Measurements from ENCODE around the gene OR6Y1. TPM values are rescaled to one million over a fixed set of nuclear protein-coding genes. Genes with fewer than 3 reads are reported as not detected.

The OR6Y1 gene, protein sequence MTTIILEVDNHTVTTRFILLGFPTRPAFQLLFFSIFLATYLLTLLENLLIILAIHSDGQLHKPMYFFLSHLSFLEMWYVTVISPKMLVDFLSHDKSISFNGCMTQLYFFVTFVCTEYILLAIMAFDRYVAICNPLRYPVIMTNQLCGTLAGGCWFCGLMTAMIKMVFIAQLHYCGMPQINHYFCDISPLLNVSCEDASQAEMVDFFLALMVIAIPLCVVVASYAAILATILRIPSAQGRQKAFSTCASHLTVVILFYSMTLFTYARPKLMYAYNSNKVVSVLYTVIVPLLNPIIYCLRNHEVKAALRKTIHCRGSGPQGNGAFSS
- total RNA-seq, result not detected

GRCh38 chr1:158554352-158554751 is at the start of gene OR6Y1:
TSS of gene OR6Y1 (minus strand) at chr1:158554405. CDS start at chr1:158548105, 6,300 bp downstream.
- Mint-ChIP-seq H3K27ac (no peak within 1 kb of the TSS), H3K4me3 (no peak within 1 kb of the TSS), H3K36me3 (ENCODE audit: low read depth) (no peaks in the 10 kb centered on the region), H3K4me1 (ENCODE audit: low read depth) (no peaks in the 10 kb centered on the region), H3K27me3 (ENCODE audit: low read depth) (peaks cover 2% of the 10 kb centered on the region), H3K9me3 (no peaks in the 10 kb centered on the region)
- CTCF ChIA-PET, result no interaction called here
- intact Hi-C loops (cut with micrococcal nuclease), result no loop called here
- DNase-seq, result no peak

GRCh38 chr1:158600735-158601134 is 46.5 kb upstream of the OR6Y1 start:
- H3K36me3 Mint-ChIP-seq (ENCODE audit: low read depth), result no peaks in the 10 kb centered on the region
- H3K4me1 Mint-ChIP-seq (ENCODE audit: low read depth), result no peaks in the 10 kb centered on the region
- CTCF ChIA-PET, result no interaction called here
- peaks cover 15% of the 10 kb centered on the region for H3K27me3 Mint-ChIP-seq (ENCODE audit: low read depth)
- intact Hi-C loops (cut with micrococcal nuclease), result no loop called here
- peaks cover 16% of the 10 kb centered on the region for H3K9me3 Mint-ChIP-seq
- no peak for DNase-seq
- no peak overlapping the region for H3K27ac Mint-ChIP-seq
- H3K4me3 Mint-ChIP-seq, result no peak overlapping the region

- H3K27ac Mint-ChIP-seq, result no peak overlapping the region
- H3K4me1 Mint-ChIP-seq (ENCODE audit: low read depth), result no peaks in the 10 kb centered on the region
- H3K36me3 Mint-ChIP-seq (ENCODE audit: low read depth), result no peaks in the 10 kb centered on the region
- intact Hi-C loops (cut with micrococcal nuclease), result no loop called here
- peaks cover 5% of the 10 kb centered on the region for H3K27me3 Mint-ChIP-seq (ENCODE audit: low read depth)
- CTCF ChIA-PET, result no interaction called here
- no peak overlapping the region for H3K4me3 Mint-ChIP-seq
- DNase-seq, result no peak
- peaks cover 4% of the 10 kb centered on the region for H3K9me3 Mint-ChIP-seq
These were observed 32.7 kb upstream of the OR6Y1 start for GRCh38 chr1:158586942-158587341.

DNA sequence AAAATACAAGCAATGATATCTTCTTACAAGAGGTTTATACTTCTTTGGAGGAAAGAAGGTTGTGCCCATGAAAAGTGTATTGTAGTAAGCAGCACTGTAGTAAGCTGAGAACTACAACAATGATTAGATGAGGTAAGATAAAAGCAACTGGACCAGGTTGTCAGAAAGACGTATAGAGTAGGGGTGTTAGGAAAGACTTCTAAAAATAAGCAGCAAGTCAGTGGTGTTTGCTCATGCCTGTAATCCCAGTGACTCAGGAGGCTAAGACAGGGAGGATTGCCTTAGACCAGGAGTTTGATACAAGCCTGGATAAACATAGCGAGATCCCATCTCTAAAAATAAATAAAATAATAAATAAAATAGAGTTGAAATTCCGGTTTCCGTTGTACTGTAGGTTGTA is 29.8 kb upstream of the OR6Y1 start:
- DNase-seq, result no peak
- CTCF ChIA-PET, result no interaction called here
- Mint-ChIP-seq H3K27ac (no peak overlapping the region), H3K4me1 (ENCODE audit: low read depth) (no peaks in the 10 kb centered on the region), H3K27me3 (ENCODE audit: low read depth) (peaks cover 3% of the 10 kb centered on the region), H3K4me3 (no peak overlapping the region), H3K9me3 (peaks cover 4% of the 10 kb centered on the region), H3K36me3 (ENCODE audit: low read depth) (no peaks in the 10 kb centered on the region)
- intact Hi-C loops (cut with micrococcal nuclease), result no loop called here

GRCh38 chr1:158579733-158580132 is 25.5 kb upstream of the OR6Y1 start, which contains the start of gene OR10X1:
TSS of gene OR10X1 (minus strand) at chr1:158579899. CDS start at chr1:158579899, 0 bp downstream.
- no peaks in the 10 kb centered on the region for H3K36me3 Mint-ChIP-seq (ENCODE audit: low read depth)
- intact Hi-C loops (cut with micrococcal nuclease), result no loop called here
- H3K9me3 Mint-ChIP-seq, result no peaks in the 10 kb centered on the region
- CTCF ChIA-PET, result no interaction called here
- no peak within 1 kb of the TSS for H3K4me3 Mint-ChIP-seq
- H3K27me3 Mint-ChIP-seq (ENCODE audit: low read depth), result peaks cover 9% of the 10 kb centered on the region
- DNase-seq, result no peak
- H3K27ac Mint-ChIP-seq, result no peak within 1 kb of the TSS
- H3K4me1 Mint-ChIP-seq (ENCODE audit: low read depth), result no peaks in the 10 kb centered on the region

DNA sequence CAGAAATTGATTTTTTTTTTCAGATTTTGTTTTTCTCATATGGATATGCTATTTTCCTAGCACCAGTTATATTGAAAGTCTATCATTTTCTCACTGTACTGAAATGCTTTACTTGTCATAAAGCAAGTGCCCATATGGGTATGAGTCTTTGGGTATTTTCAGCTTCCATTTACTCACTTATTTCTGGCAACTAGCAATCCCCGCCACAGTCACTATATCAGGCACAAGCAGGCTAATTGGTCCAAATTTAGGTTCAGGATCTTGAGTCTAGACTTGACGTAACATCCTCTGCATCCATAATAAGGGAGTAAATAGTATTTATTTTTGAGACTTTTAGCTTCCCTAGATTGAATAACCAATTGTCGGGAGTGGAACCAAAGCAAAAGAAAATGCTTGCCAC is 23.4 kb upstream of the OR6Y1 start:
- Mint-ChIP-seq H3K4me3 (no peak overlapping the region), H3K4me1 (ENCODE audit: low read depth) (no peaks in the 10 kb centered on the region), H3K27me3 (ENCODE audit: low read depth) (peaks cover 12% of the 10 kb centered on the region), H3K27ac (no peak overlapping the region), H3K9me3 (no peaks in the 10 kb centered on the region), H3K36me3 (ENCODE audit: low read depth) (no peaks in the 10 kb centered on the region)
- CTCF ChIA-PET, result no interaction called here
- DNase-seq, result no peak
- intact Hi-C loops (cut with micrococcal nuclease), result no loop called here

DNA sequence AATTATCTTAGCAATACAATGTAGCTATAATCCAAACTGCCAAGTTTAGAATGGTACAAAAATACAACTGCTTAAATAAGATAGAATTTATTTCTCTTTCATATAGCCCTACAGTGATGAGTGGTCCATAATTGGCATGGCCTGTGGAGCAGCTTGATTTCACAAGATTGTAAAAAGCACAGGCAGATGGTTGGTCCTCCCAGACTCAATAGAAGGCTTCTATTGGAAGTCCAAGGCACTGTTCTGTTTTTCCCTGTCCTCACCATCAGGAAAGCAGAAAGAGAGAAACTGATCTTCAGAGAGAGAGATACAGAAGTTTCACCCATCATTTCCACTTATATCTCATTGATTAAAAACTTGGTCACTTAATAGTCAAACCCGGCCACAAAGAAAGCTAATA is 18.0 kb upstream of the OR6Y1 start:
- Mint-ChIP-seq H3K9me3 (no peaks in the 10 kb centered on the region), H3K27ac (no peak overlapping the region), H3K27me3 (ENCODE audit: low read depth) (peaks cover 12% of the 10 kb centered on the region), H3K4me1 (ENCODE audit: low read depth) (no peaks in the 10 kb centered on the region), H3K36me3 (ENCODE audit: low read depth) (no peaks in the 10 kb centered on the region), H3K4me3 (no peak overlapping the region)
- intact Hi-C loops (cut with micrococcal nuclease), result no loop called here
- CTCF ChIA-PET, result no interaction called here
- no peak for DNase-seq

- DNase-seq, result no peak
- H3K27me3 Mint-ChIP-seq (ENCODE audit: low read depth), result peaks cover 12% of the 10 kb centered on the region
- H3K4me1 Mint-ChIP-seq (ENCODE audit: low read depth), result no peaks in the 10 kb centered on the region
- H3K36me3 Mint-ChIP-seq (ENCODE audit: low read depth), result no peaks in the 10 kb centered on the region
- no peak within 1 kb of the TSS for H3K27ac Mint-ChIP-seq
- H3K4me3 Mint-ChIP-seq, result no peak within 1 kb of the TSS
- H3K9me3 Mint-ChIP-seq, result no peaks in the 10 kb centered on the region
- CTCF ChIA-PET, result interaction anchor here (1.5 kb wide), 1 partner anchor 32 kb away, joined by 3 read pairs; no protein-coding TSS in a partner anchor
- intact Hi-C loops (cut with micrococcal nuclease), result no loop called here
These were observed 16.3 kb upstream of the OR6Y1 start, which contains the start of gene OR6P1 for GRCh38 chr1:158570480-158570879. TSS of gene OR6P1 (minus strand) at chr1:158570580. CDS start at chr1:158563604, 6,976 bp downstream.

- no peak for DNase-seq
- Mint-ChIP-seq H3K27ac (no peak overlapping the region), H3K4me3 (no peak overlapping the region), H3K36me3 (ENCODE audit: low read depth) (no peaks in the 10 kb centered on the region), H3K9me3 (no peaks in the 10 kb centered on the region), H3K4me1 (ENCODE audit: low read depth) (no peaks in the 10 kb centered on the region), H3K27me3 (ENCODE audit: low read depth) (peaks cover 12% of the 10 kb centered on the region)
- intact Hi-C loops (cut with micrococcal nuclease), result no loop called here
- CTCF ChIA-PET, result no interaction called here
These were observed 10.4 kb upstream of the OR6Y1 start for GRCh38 chr1:158564608-158565007.

GRCh38 chr1:158563853-158564252 is 9.6 kb upstream of the OR6Y1 start:
- Mint-ChIP-seq H3K4me1 (ENCODE audit: low read depth) (no peaks in the 10 kb centered on the region), H3K36me3 (ENCODE audit: low read depth) (no peaks in the 10 kb centered on the region), H3K4me3 (no peak overlapping the region), H3K27ac (no peak overlapping the region), H3K9me3 (no peaks in the 10 kb centered on the region), H3K27me3 (ENCODE audit: low read depth) (peaks cover 16% of the 10 kb centered on the region)
- intact Hi-C loops (cut with micrococcal nuclease), result no loop called here
- CTCF ChIA-PET, result interaction anchor here (1.0 kb wide), 1 partner anchor 43 kb away, joined by 3 read pairs; no protein-coding TSS in a partner anchor
- no peak for DNase-seq

DNA sequence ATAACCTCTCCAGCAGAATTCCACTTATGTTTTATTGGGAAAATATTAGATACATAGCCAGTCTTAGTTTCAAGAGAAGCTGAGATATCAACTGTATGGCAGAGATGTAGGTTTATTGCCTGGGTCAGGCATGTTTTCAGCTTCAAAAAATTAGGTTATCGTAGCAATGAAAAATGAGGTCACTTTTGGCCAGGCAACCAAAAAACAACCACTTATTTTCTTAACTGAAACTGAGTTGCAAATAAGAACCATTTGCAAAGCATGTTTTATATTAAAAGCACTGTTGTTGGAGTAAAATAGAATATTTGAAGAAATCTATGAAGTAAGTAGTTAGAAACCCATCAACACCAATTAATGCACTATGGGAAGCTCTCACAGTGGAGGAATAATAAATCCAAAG is 5.5 kb upstream of the OR6Y1 start:
- no peak for DNase-seq
- intact Hi-C loops (cut with micrococcal nuclease), result no loop called here
- Mint-ChIP-seq H3K36me3 (ENCODE audit: low read depth) (no peaks in the 10 kb centered on the region), H3K9me3 (no peaks in the 10 kb centered on the region), H3K4me1 (ENCODE audit: low read depth) (no peaks in the 10 kb centered on the region), H3K4me3 (no peak overlapping the region), H3K27me3 (ENCODE audit: low read depth) (peaks cover 13% of the 10 kb centered on the region), H3K27ac (no peak overlapping the region)
- CTCF ChIA-PET, result no interaction called here

GRCh38 chr1:158552296-158552695 is 1.9 kb downstream of the OR6Y1 start:
- H3K4me3 Mint-ChIP-seq, result no peak overlapping the region
- intact Hi-C loops (cut with micrococcal nuclease), result no loop called here
- H3K36me3 Mint-ChIP-seq (ENCODE audit: low read depth), result no peaks in the 10 kb centered on the region
- peaks cover 12% of the 10 kb centered on the region for H3K27me3 Mint-ChIP-seq (ENCODE audit: low read depth)
- H3K4me1 Mint-ChIP-seq (ENCODE audit: low read depth), result no peaks in the 10 kb centered on the region
- DNase-seq, result no peak
- CTCF ChIA-PET, result no interaction called here
- H3K27ac Mint-ChIP-seq, result no peak overlapping the region
- H3K9me3 Mint-ChIP-seq, result no peaks in the 10 kb centered on the region

DNA sequence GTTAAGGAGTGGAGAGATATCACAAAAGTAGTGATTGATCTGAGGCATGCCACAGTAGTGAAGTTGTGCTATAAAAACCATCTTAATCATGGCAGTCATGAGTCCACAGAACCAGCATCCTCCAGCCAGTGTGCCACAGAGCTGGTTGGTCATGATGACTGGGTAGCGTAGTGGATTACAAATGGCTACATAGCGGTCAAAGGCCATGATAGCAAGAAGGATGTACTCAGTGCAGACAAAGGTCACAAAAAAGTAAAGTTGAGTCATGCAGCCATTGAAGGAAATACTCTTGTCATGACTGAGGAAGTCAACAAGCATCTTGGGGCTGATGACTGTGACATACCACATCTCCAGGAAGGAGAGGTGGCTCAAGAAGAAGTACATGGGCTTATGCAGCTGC is 6.7 kb downstream of the OR6Y1 start:
- H3K4me1 Mint-ChIP-seq (ENCODE audit: low read depth), result no peaks in the 10 kb centered on the region

More for the DNA sequence above, 6.7 kb downstream of the OR6Y1 start:
- no peak for DNase-seq
- Mint-ChIP-seq H3K27me3 (ENCODE audit: low read depth) (peaks cover 20% of the 10 kb centered on the region), H3K9me3 (no peaks in the 10 kb centered on the region), H3K36me3 (ENCODE audit: low read depth) (no peaks in the 10 kb centered on the region), H3K4me3 (no peak overlapping the region), H3K27ac (no peak overlapping the region)
- CTCF ChIA-PET, result no interaction called here
- intact Hi-C loops (cut with micrococcal nuclease), result no loop called here

Data from activated naive CD4-positive, alpha-beta T cell treated with anti-CD3 and anti-CD28 coated beads for 36 hours (primary cell).